C4-2B (cell line): ENCODE data around the gene ARHGAP45.
"Not testable (repeated sequence)": the region's sequence is repeated elsewhere in the genome, so short reads cannot be mapped to it uniquely, and the experiment has no call there.

Experiments
- H3K27ac ChIP-seq: fragments of 450-650 bp; 2 replicates; pipeline ENCODE4 v1.5.1; 2017
- ZFX ChIP-seq: fragments of 450-650 bp; IDR thresholded peaks from 2 replicates; pipeline ENCODE4 v1.6.1; 2017
- TF ChIP-seq, protein P1 (sequence below): fragments of 450-650 bp; conservative IDR thresholded peaks from 2 replicates; pipeline ENCODE4 v1.5.1; 2017; ENCODE audit warnings: mild to moderate bottlenecking

The ARHGAP45 gene

DNA sequence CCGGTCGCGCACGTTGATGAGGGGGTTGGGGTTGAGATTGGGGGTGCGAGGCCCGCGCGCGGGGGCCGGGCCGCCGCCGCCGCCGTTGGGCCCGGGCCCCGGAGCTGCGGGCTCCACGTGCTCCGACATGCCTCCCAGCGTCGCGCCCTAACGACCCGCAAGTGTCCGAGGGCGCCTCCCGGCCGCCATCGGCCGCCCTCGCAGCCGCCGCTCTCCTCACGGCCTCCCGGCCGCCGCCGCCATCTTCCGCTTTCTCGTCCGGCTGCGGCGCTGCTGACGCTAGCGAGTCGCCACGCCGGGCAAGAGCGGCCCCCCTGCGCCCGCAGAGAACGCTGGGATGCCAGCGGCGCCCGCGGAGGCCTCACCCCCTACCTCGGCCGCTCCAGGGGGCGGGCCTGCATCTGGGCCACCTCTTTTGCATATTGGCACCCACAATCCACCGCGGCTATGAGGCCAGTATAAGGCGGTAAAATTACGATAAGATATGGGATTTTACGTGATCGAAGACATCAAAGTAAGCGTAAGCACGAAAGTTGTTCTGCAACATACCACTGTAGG is 46.0 kb upstream of the ARHGAP45 start, which contains the start of gene TMEM259:
TSS of gene TMEM259 (minus strand) at position 256 of the 558 bp plus-strand sequence. CDS start at position 129, 127 bp downstream.
- H3K27ac ChIP-seq, result peak within 1 kb of the TSS; percentile 93
- TF ChIP-seq, protein P1, sequence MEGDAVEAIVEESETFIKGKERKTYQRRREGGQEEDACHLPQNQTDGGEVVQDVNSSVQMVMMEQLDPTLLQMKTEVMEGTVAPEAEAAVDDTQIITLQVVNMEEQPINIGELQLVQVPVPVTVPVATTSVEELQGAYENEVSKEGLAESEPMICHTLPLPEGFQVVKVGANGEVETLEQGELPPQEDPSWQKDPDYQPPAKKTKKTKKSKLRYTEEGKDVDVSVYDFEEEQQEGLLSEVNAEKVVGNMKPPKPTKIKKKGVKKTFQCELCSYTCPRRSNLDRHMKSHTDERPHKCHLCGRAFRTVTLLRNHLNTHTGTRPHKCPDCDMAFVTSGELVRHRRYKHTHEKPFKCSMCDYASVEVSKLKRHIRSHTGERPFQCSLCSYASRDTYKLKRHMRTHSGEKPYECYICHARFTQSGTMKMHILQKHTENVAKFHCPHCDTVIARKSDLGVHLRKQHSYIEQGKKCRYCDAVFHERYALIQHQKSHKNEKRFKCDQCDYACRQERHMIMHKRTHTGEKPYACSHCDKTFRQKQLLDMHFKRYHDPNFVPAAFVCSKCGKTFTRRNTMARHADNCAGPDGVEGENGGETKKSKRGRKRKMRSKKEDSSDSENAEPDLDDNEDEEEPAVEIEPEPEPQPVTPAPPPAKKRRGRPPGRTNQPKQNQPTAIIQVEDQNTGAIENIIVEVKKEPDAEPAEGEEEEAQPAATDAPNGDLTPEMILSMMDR, result no peak
- TF ChIP-seq ZFX, result peak; percentile 90; the same call in 1 of the 2 replicates

DNA sequence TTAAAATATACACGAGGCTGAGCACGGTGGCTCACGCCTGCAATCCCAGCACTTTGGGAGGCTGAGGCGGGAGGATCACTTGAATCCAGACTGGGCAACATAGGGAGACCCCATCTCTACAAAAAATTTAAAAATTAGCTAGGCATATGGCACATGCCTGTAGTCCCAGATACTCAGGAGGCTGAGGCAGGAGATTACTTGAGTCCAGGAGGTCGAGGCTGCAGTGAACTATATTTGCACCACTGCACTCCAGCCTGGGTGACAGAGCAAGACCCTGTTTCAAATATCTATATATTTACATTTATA is 43.1 kb upstream of the ARHGAP45 start:
- not testable (repeated sequence) for H3K27ac ChIP-seq

DNA sequence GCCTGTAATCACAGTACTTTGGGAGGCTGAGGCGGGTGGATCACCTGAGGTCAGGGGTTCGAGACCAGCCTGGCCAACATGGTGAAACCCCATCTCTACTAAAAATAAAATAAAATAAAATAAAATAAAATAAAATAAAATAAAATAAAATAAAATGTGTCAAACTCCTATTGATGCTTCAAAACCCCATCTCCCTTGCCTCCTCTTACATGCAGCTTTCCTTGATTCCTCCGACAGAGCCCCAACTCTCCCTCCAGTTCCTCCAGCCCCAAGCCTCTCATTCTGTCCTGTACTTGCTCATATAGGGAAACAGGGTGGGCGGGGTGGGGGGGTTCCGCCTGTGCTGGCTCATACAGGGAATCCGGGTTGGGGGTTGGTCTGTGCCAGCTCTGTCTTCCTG is 41.9 kb upstream of the ARHGAP45 start:
- H3K27ac ChIP-seq, result not testable (repeated sequence)

DNA sequence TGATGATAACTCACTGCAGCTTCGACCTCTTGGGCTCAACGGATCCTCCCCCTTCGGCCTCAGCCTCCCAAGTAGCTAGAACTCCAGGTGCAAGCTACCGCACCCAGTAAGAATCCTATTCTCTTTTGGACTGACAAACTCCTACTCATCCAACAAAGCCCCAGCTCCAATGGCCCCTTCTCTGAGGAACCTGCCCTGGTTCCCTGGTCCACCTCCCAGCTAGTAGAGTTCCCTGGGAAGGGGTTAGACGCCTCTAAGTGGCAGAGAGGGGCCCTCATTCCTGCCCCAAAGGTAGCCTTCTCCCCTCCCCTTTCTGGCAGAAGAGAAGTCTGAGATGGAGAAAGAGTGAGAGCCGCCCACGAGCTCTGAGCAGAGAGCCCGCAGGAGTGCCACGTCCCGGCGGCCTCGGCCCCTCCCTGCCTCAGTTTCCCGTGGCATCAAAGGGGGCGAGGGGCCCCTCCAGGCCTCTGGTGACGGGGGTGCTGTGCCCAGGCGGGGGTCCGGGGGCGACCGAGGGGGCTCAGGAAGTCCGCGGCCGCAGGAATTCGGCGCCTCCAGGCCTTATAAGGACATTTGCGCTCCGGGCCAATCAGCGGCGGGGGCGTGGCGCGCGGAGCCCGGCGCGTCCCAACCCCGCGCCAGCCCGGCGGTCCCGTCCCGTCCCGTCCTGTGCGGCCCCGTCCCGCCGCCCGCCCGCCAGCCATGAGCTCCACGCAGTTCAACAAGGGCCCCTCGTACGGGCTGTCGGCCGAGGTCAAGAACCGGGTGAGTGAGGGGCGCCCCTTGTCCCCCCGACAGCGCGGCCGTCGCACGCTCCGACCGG is 40.8 kb upstream of the ARHGAP45 start, which contains the start of gene CNN2:
TSS of gene CNN2 (plus strand) at position 649 of the 823 bp plus-strand sequence. CDS start at position 703, 54 bp downstream.
- TF ChIP-seq ZFX, result no peak
- TF ChIP-seq, protein P1, result no peak
- H3K27ac ChIP-seq, result peak within 1 kb of the TSS; percentile 61

DNA sequence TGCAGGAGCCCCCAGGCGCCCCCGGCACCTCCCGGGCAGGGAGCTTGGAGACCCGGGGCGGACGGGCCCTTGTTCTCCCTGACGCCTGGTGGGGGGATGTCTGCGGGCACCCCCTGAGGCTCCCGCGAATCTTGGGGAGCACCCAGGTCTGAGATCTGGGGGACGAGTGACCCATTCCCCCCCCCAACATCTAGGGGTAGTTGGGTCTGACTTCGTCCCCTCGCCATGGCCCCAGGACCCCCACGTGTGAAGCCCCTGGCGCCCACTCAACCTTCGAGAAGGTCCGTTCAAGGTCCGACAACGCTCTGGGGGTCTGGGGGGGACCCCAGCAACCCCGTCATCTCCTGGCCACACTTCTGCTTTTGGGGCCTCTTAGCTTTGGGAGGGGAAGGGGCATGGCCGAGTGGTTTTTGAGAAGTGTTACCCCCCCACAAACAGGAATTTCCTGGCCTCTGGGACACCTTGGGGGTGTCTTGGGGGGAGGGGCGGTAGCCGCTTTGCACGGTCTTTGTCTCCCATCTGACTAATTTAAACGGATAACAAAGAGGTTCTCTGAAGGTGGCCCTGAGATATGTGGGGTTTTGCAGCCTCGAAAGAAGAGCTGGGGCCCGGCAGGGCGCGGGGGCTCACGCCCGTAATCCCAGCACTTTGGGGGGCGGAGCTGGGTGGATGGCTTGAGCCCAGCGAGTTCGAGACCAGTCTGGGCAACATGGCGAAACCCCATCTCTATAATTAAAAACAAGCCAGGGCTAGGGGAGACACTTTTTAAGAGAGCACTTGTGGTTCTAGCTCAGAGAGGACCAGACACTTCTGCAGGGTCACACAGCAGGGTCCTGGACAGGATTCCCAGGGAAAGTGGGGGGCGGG is 40.0 kb upstream of the ARHGAP45 start:
- peak overlapping the region; percentile 61 for H3K27ac ChIP-seq
- TF ChIP-seq ZFX, result no peak
- TF ChIP-seq, protein P1, result no peak

DNA sequence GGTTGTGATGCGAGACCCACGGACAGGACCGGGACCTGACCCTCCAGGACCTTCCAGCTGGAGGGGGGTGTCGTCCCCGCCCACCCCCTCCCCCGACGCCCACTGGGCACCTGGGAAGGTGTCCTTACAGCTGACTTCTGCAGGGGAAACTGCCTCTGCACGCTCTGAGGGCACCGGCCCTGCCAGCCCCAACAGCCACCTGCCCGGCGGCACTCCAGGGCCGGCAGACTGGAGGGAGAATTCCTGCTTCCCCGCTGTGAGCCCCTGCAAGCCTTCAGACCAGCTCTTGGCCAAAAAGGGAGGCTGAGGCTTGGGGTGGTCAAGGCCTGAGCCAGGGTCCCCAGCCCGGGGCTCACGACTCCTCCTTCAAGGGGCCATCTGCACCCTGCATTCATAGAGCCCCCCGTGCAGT is 39.3 kb upstream of the ARHGAP45 start:
- no peak overlapping the region for H3K27ac ChIP-seq
- TF ChIP-seq, protein P1, result no peak
- TF ChIP-seq ZFX, result no peak

DNA sequence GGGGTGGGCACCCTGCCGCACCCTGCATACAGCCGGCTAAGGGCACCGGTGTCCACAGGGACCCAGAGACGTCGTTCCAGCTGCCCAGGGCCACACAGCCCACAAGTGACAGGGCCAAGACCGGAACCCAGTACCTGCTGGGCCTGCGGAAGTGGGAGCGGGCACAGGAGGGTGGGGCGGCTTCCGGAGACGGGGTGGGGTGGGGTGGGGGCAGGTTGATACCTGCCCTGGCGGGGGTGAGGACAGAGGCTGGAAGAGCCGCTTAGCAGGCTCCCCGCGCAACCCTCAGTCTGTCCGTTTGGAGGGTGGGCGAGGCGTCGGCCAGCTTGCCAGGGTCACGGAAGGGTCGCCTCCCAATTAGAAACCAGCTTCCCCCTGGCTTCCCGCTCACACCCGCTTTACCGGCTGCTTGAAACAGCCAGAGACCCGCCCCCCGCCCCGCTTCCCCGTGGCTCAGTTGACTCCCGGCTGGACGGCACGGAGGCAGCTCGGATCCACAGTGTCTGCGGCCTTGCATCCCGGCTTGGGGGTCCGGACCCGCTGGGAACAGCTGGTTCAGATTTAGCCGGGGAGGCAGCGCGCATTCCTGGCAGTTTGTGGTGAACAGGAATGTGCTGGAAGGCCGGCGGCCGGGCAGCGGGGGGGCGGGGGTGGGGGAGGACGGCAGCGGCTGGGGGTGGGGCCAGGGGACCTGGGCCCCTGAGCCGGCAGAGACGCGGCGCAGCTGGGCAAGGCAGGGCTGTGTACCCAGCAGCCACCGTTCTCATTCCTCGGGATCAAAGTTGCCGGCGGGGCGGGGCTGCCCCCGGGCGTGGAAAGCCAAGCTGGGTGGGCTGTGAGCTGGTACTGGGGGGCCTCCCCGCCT is 38.7 kb upstream of the ARHGAP45 start:
- H3K27ac ChIP-seq, result no peak overlapping the region

More for the DNA sequence above, 38.7 kb upstream of the ARHGAP45 start:
- TF ChIP-seq, protein P1, result no peak
- no peak for TF ChIP-seq ZFX
